HEK293 (cell line): ENCODE data around the gene FOXP1.

Experiments
- CTCF ChIA-PET: fragments of 350-600 bp; formaldehyde crosslinking; extraction: SDS; loops from one replicate; lab custom pipeline; 2021; ENCODE audit warnings: antibody characterized with exemption; lab: Yijun Ruan, JAX
- POLR2A ChIA-PET: fragments of 300-600 bp; formaldehyde crosslinking; extraction: SDS; loops from one replicate; lab custom pipeline; 2020; ENCODE audit warnings: antibody characterized with exemption, inconsistent platforms; lab: Yijun Ruan, JAX
- H3K27ac ChIP-seq: fragments of 200-500 bp; sonication (Bioruptor generic); 2 replicates; pipeline ENCODE4 v1.5.1; 2014; ENCODE audit warnings: low read depth, low read length, control low read depth, inconsistent platforms; ENCODE audit errors: extremely low read depth
- H3K36me3 ChIP-seq, 2 experiments: fragments of 200-500 bp in 1 of 2; sonication (Bioruptor generic) in 1 of 2; 1 replicate in 1 of 2; 2 replicates in 1 of 2; pipeline ENCODE4 v1.5.1; 2014 to 2017; ENCODE audit warnings: inconsistent platforms in 2 of 2, low read length in 2 of 2; ENCODE audit not compliant: control insufficient read depth in 2 of 2, insufficient read depth in 1 of 2
- H3K4me1 ChIP-seq: fragments of 200-500 bp; sonication (Bioruptor generic); 2 replicates; pipeline ENCODE4 v1.5.1; 2014; ENCODE audit warnings: mild to moderate bottlenecking, low read length, inconsistent platforms; ENCODE audit not compliant: control insufficient read depth, insufficient read depth
- H3K4me3 ChIP-seq: 2 replicates; pipeline ENCODE4 v1.5.1; 2011; ENCODE audit warnings: low read depth, mild to moderate bottlenecking, control low read depth, low read length, moderate library complexity
- H3K9me3 ChIP-seq: fragments of 200-500 bp; sonication (Bioruptor generic); 2 replicates; pipeline ENCODE4 v1.5.1; 2014; ENCODE audit warnings: low read depth, low read length, inconsistent platforms; ENCODE audit not compliant: control insufficient read depth, insufficient read depth
- ATF2 ChIP-seq: fragments of 450-650 bp; formaldehyde crosslinking; IDR thresholded peaks from 2 replicates; pipeline ENCODE4 v1.5.1; 2016; ENCODE audit warnings: missing biosample characterization, missing genetic modification characterization, low read depth
- GFI1B ChIP-seq: fragments of 450-650 bp; formaldehyde crosslinking; IDR thresholded peaks from 2 replicates; pipeline ENCODE4 v1.5.1; 2016; ENCODE audit warnings: missing biosample characterization, missing genetic modification characterization
- GLI2 ChIP-seq: fragments of 450-650 bp; formaldehyde crosslinking; IDR thresholded peaks from 2 replicates; pipeline ENCODE4; 2017; ENCODE audit warnings: missing biosample characterization, missing genetic modification characterization, low read depth, borderline replicate concordance
- PRDM6 ChIP-seq: fragments of 450-650 bp; formaldehyde crosslinking; IDR thresholded peaks from 2 replicates; pipeline ENCODE4 v1.5.1; 2017; ENCODE audit warnings: missing biosample characterization, missing genetic modification characterization
- SP7 ChIP-seq: fragments of 450-650 bp; formaldehyde crosslinking; IDR thresholded peaks from 2 replicates; pipeline ENCODE4 v1.5.1; 2016; ENCODE audit warnings: missing biosample characterization, missing genetic modification characterization
- TCF7L2 ChIP-seq: IDR thresholded peaks from 2 replicates; pipeline ENCODE4 v1.6.1; 2011; ENCODE audit warnings: low read depth, mild to moderate bottlenecking, inconsistent platforms, low read length, moderate library complexity, borderline replicate concordance
- YY1 ChIP-seq: fragments of 450-650 bp; formaldehyde crosslinking; IDR thresholded peaks from 2 replicates; pipeline ENCODE4 v1.5.1; 2018; ENCODE audit warnings: missing biosample characterization, missing genetic modification characterization
- ZBTB44 ChIP-seq: fragments of 450-650 bp; IDR thresholded peaks from 2 replicates; pipeline ENCODE4 v1.5.1; 2018; ENCODE audit warnings: missing biosample characterization, mild to moderate bottlenecking, missing genetic modification characterization
- ZBTB6 ChIP-seq: fragments of 450-650 bp; formaldehyde crosslinking; IDR thresholded peaks from 2 replicates; pipeline ENCODE4 v1.5.1; 2017; ENCODE audit warnings: missing biosample characterization, missing genetic modification characterization
- ZNF155 ChIP-seq: fragments of 450-650 bp; formaldehyde crosslinking; IDR thresholded peaks from 2 replicates; pipeline ENCODE4 v1.5.1; 2016; ENCODE audit warnings: missing biosample characterization, missing genetic modification characterization
- TF ChIP-seq, protein P1 (sequence below): fragments of 450-650 bp; formaldehyde crosslinking; IDR thresholded peaks from 2 replicates; pipeline ENCODE4 v1.5.1; 2016; ENCODE audit warnings: missing biosample characterization, missing genetic modification characterization

FOXP1 gene

DNA sequence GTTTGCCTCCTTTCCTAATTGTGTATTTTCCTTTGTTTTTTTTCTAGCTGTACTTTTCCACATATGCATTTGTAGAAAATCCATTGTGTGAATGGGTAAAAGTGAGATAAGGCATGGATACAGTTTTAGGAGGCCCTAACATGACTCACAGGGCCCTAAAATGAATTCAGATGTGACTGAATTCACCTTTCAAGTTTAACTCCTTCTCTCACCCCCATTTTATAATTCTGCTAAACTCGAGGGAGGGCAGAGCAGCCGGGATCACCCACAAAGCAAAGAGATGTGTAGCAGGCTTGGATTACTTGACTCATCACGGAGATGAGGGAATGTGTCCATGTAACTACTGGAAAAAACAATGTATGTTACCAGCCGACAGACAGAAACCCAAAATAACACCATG, 59.9 kb downstream of the FOXP1 start:
- Histone ChIP-seq H3K9me3 (no peaks in the 10 kb centered on the region), H3K27ac (no peak overlapping the region), H3K36me3 (no peaks in the 10 kb centered on the region)
- CTCF ChIA-PET = no interaction called here
- peak; percentile 68 for TF ChIP-seq PRDM6
- no peak for TF ChIP-seq ZNF155 (tag by site-specific recombination)
- TF ChIP-seq, all 188 proteins: peak for 1
- POLR2A ChIA-PET = no interaction called here
- H3K4me3 ChIP-seq = no peak overlapping the region
- H3K4me1 ChIP-seq = no peaks in the 10 kb centered on the region

GRCh38 chr3:71521940-71522876, 61.3 kb downstream of the FOXP1 start:
- CTCF ChIA-PET = interaction anchor here (0.7 kb wide), 1 partner anchor 1432 kb away, joined by 3 read pairs; no protein-coding TSS in a partner anchor
- Histone ChIP-seq H3K4me1 (no peaks in the 10 kb centered on the region), H3K9me3 (no peaks in the 10 kb centered on the region), H3K27ac (no peak overlapping the region), H3K36me3 (no peaks in the 10 kb centered on the region), H3K4me3 (no peak overlapping the region)
- POLR2A ChIA-PET = no interaction called here
- TF ChIP-seq GLI2 (tag by site-specific recombination) = no peak
- TF ChIP-seq, protein P1, sequence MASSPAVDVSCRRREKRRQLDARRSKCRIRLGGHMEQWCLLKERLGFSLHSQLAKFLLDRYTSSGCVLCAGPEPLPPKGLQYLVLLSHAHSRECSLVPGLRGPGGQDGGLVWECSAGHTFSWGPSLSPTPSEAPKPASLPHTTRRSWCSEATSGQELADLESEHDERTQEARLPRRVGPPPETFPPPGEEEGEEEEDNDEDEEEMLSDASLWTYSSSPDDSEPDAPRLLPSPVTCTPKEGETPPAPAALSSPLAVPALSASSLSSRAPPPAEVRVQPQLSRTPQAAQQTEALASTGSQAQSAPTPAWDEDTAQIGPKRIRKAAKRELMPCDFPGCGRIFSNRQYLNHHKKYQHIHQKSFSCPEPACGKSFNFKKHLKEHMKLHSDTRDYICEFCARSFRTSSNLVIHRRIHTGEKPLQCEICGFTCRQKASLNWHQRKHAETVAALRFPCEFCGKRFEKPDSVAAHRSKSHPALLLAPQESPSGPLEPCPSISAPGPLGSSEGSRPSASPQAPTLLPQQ (tag by site-specific recombination) = peak; percentile 52; the same call in 1 of the 2 replicates

- Histone ChIP-seq H3K27ac (no peak overlapping the region), H3K4me3 (no peak overlapping the region), H3K9me3 (no peaks in the 10 kb centered on the region), H3K4me1 (no peaks in the 10 kb centered on the region), H3K36me3 (no peaks in the 10 kb centered on the region)
- CTCF ChIA-PET = no interaction called here
- POLR2A ChIA-PET = interaction anchor here (0.6 kb wide), 1 partner anchor 28 kb away, joined by 5 read pairs; no protein-coding TSS in a partner anchor
- TF ChIP-seq ATF2 (no peak), YY1 (tag by site-specific recombination) (no peak), ZBTB6 (tag by site-specific recombination) (no peak), TCF7L2 (no peak), SP7 (tag by site-specific recombination) (no peak), ZBTB44 (tag by site-specific recombination) (no peak), GFI1B (tag by site-specific recombination) (no peak)
- TF ChIP-seq, all 188 proteins: peak for 0
Measured at GRCh38 chr3:71521021-71521352, 62.5 kb downstream of the FOXP1 start.
